ENCODE results near the gene SGCA. TPM values are rescaled to one million over a fixed set of nuclear protein-coding genes. Genes with fewer than 3 reads are reported as not detected.

Gene SGCA
- total and polyA plus RNA-seq, 7 donors: 2.5 to 80.1 (median 27.3) TPM

- intact Hi-C loops (cut with DNase I): no loop called here
- Histone ChIP-seq H3K4me1 (peaks cover 3 to 62% (median 52%) of the 10 kb centered on the region in 4 donors), H3K4me3 (no peak overlapping the region), H3K36me3 (peaks cover 0 to 4% (median 0%) of the 10 kb centered on the region in 4 donors), H3K9me3 (no peaks in the 10 kb centered on the region), H3K27ac (peak overlapping the region in 3 of 4 donors; percentile 81 to 99 (median 94)), H3K27me3 (no peaks in the 10 kb centered on the region)
- no peak for TF ChIP-seq POLR2A (IDR thresholded peaks at IDR 0.05)
- no peak for TF ChIP-seq POLR2AphosphoS5 (IDR thresholded peaks at IDR 0.05)
- TF ChIP-seq EP300 (IDR thresholded peaks at IDR 0.05): no peak
- TF ChIP-seq CTCF (IDR thresholded peaks at IDR 0.05): no peak
- WGBS, 2 donors: 94 to 96% methylated on average over 4 of the region's 4 CpGs
- no peak for DNase-seq
These were observed 14.3 kb downstream of the SGCA start for GRCh38 chr17:50180111-50180510.

GRCh38 chr17:50180620-50181019 lies 14.8 kb downstream of the SGCA start:
- H3K36me3 ChIP-seq: peaks cover under 1 to 9% (median 5%) of the 10 kb centered on the region in 4 donors
- 85 to 91% methylated on average over 12 of the region's 12 CpGs for WGBS, 2 donors
- no peak for TF ChIP-seq EP300 (IDR thresholded peaks at IDR 0.05)
- TF ChIP-seq POLR2AphosphoS5 (IDR thresholded peaks at IDR 0.05): no peak
- TF ChIP-seq CTCF (IDR thresholded peaks at IDR 0.05): no peak
- TF ChIP-seq POLR2A (IDR thresholded peaks at IDR 0.05): no peak
- intact Hi-C loops (cut with DNase I): no loop called here
- peak overlapping the region in 3 of 4 donors; percentile 81 to 99 (median 94) for H3K27ac ChIP-seq
- no peaks in the 10 kb centered on the region for H3K27me3 ChIP-seq
- H3K4me3 ChIP-seq: no peak overlapping the region
- no peak for DNase-seq
- H3K4me1 ChIP-seq: peaks cover 3 to 62% (median 49%) of the 10 kb centered on the region in 4 donors
- no peaks in the 10 kb centered on the region for H3K9me3 ChIP-seq

GRCh38 chr17:50181144-50181543 lies 15.3 kb downstream of the SGCA start:
- H3K27ac ChIP-seq: peak overlapping the region in 3 of 4 donors; percentile 81 to 99 (median 94)

GRCh38 chr17:50181591-50182560 lies 16.1 kb downstream of the SGCA start:
- Histone ChIP-seq H3K4me3 (no peak overlapping the region), H3K27me3 (no peaks in the 10 kb centered on the region), H3K27ac (peak overlapping the region; percentile 0 to 99 (median 88)), H3K36me3 (peaks cover 13 to 21% (median 16%) of the 10 kb centered on the region in 4 donors), H3K4me1 (peaks cover 3 to 60% (median 47%) of the 10 kb centered on the region in 4 donors), H3K9me3 (no peaks in the 10 kb centered on the region)
- DNase-seq: no peak
- 82 to 83% methylated on average over 12 of the region's 12 CpGs for WGBS, 2 donors
- intact Hi-C loops (cut with DNase I): no loop called here
- TF ChIP-seq EP300 (IDR thresholded peaks at IDR 0.05): no peak
- TF ChIP-seq CTCF (IDR thresholded peaks at IDR 0.05): no peak
- no peak for TF ChIP-seq POLR2AphosphoS5 (IDR thresholded peaks at IDR 0.05)
- no peak for TF ChIP-seq POLR2A (IDR thresholded peaks at IDR 0.05)

More at GRCh38 chr17:50181144-50181543, 15.3 kb downstream of the SGCA start:
- Histone ChIP-seq H3K4me1 (peaks cover 3 to 62% (median 47%) of the 10 kb centered on the region in 4 donors), H3K27me3 (no peaks in the 10 kb centered on the region), H3K36me3 (peaks cover 6 to 14% (median 10%) of the 10 kb centered on the region in 4 donors), H3K4me3 (no peak overlapping the region), H3K9me3 (no peaks in the 10 kb centered on the region)
- TF ChIP-seq POLR2AphosphoS5 (IDR thresholded peaks at IDR 0.05): peak in 1 of 4 donors; percentile 8
- no peak for TF ChIP-seq CTCF (IDR thresholded peaks at IDR 0.05)
- no peak for DNase-seq
- WGBS, 2 donors: 89 to 94% methylated on average over 13 of the region's 13 CpGs
- intact Hi-C loops (cut with DNase I): no loop called here
